ENCODE data around the gene RASGRF1.

DNA sequence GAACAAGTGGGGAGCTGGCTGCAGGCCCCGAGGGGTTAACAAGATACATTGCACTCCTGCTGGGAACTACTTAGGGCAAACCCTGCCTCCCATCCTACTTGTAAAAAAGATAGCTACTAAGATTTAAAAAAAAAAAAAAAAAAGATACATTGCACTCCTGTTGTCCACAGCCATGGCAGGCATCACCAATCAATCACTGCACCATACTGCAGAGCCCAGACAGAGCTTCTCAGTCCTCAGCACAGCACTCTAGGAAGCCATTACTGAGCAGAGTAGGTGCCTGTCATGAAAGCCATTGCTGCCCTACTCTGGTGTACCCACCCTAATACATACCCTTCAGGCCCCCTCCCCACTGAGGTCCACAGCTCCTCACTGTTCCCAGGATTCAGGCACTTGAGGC is 64.8 kb downstream of the RASGRF1 start:
- TF ChIP-seq FOXM1 (IDR thresholded peaks at IDR 0.05; ENCODE audit: borderline replicate concordance), result no peak
- no peak for TF ChIP-seq NFRKB (IDR thresholded peaks at IDR 0.05)
- TF ChIP-seq CTBP1 (IDR thresholded peaks at IDR 0.05; ENCODE audit: borderline replicate concordance), result no peak
- no peak for TF ChIP-seq SP1 (IDR thresholded peaks at IDR 0.05)
- TF ChIP-seq L3MBTL2 (conservative IDR thresholded peaks at IDR 0.05), result no peak
- no peak for TF ChIP-seq SUZ12 (IDR thresholded peaks at IDR 0.05)
